ENCODE data around the gene RPS24.

RPS24 gene

GRCh38 chr10:78028438-78029268 is 5.0 kb upstream of the RPS24 start:
- DNase-seq, result no peak

GRCh38 chr10:78029269-78030226 is 4.1 kb upstream of the RPS24 start, which contains the start of gene POLR3A:
TSS of gene POLR3A (minus strand) at chr10:78029515. CDS start at chr10:78029407, 108 bp downstream.
- DNase-seq, result peak; percentile 93

- no peak for DNase-seq
Observed at GRCh38 chr10:78033387-78033636, 351 bp upstream of the RPS24 start.

- DNase-seq, result no peak
Observed at GRCh38 chr10:78035025-78035424, 1.4 kb downstream of the RPS24 start.

- DNase-seq, result no peak
Observed at GRCh38 chr10:78035437-78035836, 1.8 kb downstream of the RPS24 start.

- DNase-seq, result no peak
Observed at GRCh38 chr10:78035933-78036583, 2.4 kb downstream of the RPS24 start.

- DNase-seq, result no peak
Observed at GRCh38 chr10:78038105-78038504, 4.4 kb downstream of the RPS24 start.

- no peak for DNase-seq
Observed at GRCh38 chr10:78038791-78039547, 5.3 kb downstream of the RPS24 start.

GRCh38 chr10:78039743-78040142 is 6.1 kb downstream of the RPS24 start:
- DNase-seq, result no peak

GRCh38 chr10:78041170-78042057 is 7.8 kb downstream of the RPS24 start:
- no peak for DNase-seq

- no peak for DNase-seq
Observed at GRCh38 chr10:78042058-78042751, 8.5 kb downstream of the RPS24 start.

GRCh38 chr10:78042752-78043104 is 9.1 kb downstream of the RPS24 start:
- no peak for DNase-seq

- no peak for DNase-seq
Observed at GRCh38 chr10:78044179-78044578, 10.5 kb downstream of the RPS24 start.

- no peak for DNase-seq
Observed at GRCh38 chr10:78044699-78045098, 11.0 kb downstream of the RPS24 start.

GRCh38 chr10:78045237-78045636 is 11.6 kb downstream of the RPS24 start:
- DNase-seq, result peak; percentile 87

- DNase-seq, result no peak
Observed at GRCh38 chr10:78045856-78046255, 12.2 kb downstream of the RPS24 start.

- no peak for DNase-seq
Observed at GRCh38 chr10:78046711-78047269, 13.1 kb downstream of the RPS24 start.

- peak; percentile 77 for DNase-seq
Observed at GRCh38 chr10:78047314-78047891, 13.7 kb downstream of the RPS24 start.

GRCh38 chr10:78049851-78050250 is 16.2 kb downstream of the RPS24 start:
- no peak for DNase-seq

GRCh38 chr10:78053211-78053868 is 19.7 kb downstream of the RPS24 start:
- DNase-seq, result no peak

All from MV-4-11 (cell line).